Stimulated activated CD8-positive, alpha-beta memory T cell treated with anti-CD3 and anti-CD28 coated beads, Interleukin-2, amount 100 ng/mL, for 1 hour (primary cell): Measurements from ENCODE around the gene PTPRG.

Experiments used
- DNase-seq, 2 donors: peaks; one replicate each; pipeline ENCODE4 v3.0.0-alpha.2; 2020; ENCODE audit warnings: low read depth in 2 of 2

PTPRG gene

DNA sequence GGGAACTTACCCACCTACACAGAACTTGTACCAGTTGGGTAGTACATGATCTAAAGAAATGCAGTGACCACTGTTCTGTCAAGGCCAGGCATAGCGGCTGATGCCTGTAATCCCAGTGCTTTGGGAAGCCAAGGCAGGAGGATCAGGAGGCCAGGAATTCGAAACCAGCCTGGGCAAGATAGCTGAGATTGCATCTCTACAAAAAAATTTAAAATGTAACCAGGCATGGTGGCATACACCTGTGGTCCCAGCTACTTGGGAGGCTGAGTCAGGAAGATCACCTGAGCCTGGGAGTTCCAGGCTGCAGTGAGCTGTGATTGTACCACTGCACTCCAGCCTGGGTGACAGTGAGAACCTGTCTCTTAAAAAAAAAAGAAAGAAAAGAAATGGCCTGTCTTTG is 491.0 kb downstream of the PTPRG start:
- DNase-seq, result no peak

GRCh38 chr3:62056658-62057057 is 495.3 kb downstream of the PTPRG start:
- no peak for DNase-seq

GRCh38 chr3:62057339-62058047 is 496.1 kb downstream of the PTPRG start:
- no peak for DNase-seq

DNA sequence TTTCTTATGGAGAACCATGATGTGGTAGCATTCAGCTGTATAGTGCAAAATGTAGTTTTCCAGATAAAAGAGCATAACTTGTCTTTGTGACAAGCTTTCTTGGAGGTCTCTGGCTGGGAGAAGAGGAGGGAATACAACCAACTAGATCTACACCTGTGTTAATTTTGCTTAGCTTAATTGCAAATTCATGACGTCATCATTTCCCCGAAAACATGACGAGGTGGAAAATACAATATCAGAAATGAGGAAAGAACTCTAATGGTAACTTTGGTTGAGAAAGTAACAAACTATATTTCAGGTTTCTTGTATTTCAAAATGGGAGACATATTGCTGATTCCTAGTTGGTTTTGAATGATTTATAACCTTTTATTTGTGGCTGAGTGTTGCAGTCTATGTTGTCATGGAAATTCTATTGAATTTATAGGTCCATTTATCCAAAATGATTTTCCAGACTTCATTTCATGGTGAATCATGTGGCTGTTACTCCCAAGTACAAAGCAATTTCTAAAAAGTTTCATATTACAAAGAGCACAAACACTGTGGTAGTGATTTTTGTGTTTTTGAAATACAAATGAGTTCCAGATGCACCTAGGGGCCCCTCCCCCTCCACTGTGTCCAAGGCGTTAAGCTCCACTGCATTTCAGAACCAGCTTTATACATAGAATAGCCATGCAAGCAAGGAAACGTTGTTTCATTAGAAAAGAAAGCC is 504.8 kb downstream of the PTPRG start:
- DNase-seq, result no peak

- DNase-seq, result no peak
Measured at GRCh38 chr3:62068337-62068736, 507.0 kb downstream of the PTPRG start.

- no peak for DNase-seq
Measured at GRCh38 chr3:62070891-62071290, 509.5 kb downstream of the PTPRG start.

DNA sequence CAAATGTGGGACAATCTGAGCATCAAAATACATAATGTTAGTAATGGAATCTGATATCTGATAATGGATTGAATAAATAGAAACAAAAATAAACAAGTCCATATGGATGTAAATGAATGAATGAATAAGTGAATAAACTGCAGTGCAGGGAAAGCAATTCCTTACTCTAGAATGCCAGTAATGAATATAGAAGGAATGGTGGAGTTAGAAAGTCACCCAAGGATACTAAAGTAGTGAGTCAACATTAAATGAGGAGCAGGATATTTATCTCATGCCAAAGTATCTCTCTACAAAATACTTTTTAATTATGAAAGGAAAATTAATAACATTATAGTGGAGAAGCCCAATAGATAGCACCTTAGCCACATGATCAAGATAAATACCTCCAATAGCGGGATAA is 511.7 kb downstream of the PTPRG start:
- DNase-seq, result no peak

GRCh38 chr3:62084558-62084957 is 523.2 kb downstream of the PTPRG start:
- DNase-seq, result no peak

DNA sequence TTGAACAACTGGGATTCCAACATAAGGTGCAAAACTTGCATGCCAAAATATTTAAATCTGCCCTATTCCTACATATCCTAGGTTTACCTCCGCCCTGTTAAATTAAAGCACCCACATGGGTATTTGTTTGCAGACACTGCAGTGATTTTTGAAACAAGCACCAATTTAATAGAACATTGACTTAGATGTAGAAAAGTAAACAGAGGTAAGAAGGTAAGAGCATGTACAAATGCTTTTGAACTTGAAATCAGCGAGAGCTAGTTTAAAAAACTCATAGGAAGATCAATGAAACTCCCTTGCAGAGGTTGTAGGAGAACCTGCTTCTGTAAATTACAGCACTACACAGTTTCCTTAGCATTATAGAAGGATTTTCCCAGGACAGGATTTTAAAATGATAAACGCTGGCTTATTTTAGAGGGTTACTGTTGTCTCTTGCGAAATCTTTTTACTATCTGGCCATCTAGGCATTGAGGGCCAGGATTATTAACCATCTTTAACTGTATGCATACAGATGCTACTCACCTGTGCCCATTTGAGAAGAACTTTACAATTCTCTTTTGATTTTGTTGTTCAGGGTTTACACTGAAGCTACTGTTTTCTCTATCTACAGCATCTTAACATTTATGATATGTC is 527.2 kb downstream of the PTPRG start:
- no peak for DNase-seq

DNA sequence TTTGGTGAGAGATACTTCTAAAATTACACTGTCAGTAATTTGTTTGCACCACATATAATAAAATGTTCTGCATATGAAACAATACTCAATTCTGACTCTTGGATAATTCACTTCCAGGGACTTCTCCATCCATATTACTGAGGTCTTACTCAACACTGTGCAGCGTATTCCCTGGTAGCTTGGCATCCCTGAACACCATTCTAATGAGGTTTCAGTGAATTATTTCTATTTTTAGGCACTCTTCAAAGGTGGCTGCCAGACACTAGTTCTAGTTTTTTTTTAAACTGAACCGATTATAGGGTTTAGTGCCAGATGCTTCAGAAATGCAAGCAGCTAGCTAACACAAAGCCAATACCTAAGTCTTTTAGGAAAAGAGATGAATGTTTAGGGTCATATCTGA is 528.7 kb downstream of the PTPRG start:
- DNase-seq, result no peak

- no peak for DNase-seq
Measured at GRCh38 chr3:62090519-62090918, 529.1 kb downstream of the PTPRG start.

- no peak for DNase-seq
Measured at GRCh38 chr3:62093025-62093424, 531.7 kb downstream of the PTPRG start.

DNA sequence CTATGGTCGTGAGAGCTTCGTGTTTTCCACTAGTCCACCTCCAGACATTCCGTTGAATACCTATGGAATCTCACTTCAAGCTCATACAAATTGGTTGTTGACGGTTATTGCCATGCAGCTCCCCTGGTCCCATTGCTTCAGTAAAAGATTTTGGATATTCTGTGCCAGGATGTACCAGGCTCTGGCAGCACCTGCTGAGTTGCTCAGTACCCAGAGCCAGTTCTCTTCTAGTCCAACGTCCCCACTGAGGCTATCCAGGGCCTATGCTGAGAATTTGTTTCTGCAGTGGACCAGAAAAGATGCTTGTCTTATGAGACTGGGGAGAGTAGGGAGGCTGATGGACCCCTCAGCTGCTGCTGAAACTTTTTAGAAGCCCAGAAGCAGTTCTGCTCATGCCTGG is 533.1 kb downstream of the PTPRG start:
- DNase-seq, result no peak

- DNase-seq, result no peak
Measured at GRCh38 chr3:62095080-62095479, 533.7 kb downstream of the PTPRG start.

GRCh38 chr3:62095756-62096155 is 534.4 kb downstream of the PTPRG start:
- no peak for DNase-seq

GRCh38 chr3:62096521-62096920 is 535.1 kb downstream of the PTPRG start:
- DNase-seq, result no peak

DNA sequence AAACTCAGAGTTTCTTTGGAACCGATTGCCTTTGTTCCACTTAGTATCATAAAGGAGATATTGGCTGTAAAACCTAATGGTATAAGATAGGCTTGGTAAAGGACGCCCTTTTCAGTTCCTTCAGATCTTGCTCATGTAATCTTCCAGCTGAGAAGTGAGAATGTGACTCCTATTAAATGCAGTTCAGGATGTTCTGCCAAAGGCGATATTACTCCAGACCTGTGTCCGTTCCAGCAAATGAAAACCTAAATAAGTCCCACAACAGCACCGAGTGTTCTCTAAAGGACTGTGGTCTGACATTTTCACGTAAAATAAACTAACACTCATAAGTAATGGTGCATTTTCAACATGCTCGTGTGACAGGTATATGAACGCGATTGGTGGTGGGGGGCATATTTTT is 535.8 kb downstream of the PTPRG start:
- no peak for DNase-seq

- no peak for DNase-seq
Measured at GRCh38 chr3:62098646-62099365, 537.4 kb downstream of the PTPRG start.

DNA sequence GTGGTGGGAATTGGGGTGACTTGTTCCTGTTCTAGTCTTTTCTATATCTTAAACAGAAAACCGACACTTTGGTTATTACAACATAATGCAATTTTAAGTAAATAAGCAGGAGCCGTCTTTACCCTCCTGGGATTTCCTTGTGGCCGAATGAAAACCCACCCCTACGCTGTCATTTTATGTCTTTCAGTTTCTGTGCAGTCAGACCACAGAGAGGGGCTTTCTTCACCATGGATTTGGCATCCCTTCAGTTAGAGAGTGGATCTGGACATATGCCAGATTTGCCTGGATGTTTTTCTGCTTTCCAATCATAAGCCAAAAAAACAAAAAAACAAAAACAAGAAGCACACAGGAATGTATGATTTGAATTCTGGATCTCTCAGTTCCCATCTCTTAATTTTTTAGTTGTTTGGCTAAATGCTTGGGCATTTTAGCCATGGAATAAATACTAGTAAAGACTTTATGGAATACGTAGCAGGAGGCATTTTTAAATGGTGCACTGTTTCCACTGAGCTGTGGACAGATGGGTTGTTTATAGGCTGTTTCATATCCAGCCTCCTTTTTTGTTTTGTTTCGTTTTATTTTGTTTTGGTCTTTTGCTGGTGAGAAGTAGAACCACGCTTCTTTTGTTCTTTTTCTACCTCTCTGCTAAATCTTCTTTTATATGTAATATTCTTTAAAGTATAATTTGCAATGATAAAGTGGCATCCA is 539.1 kb downstream of the PTPRG start:
- no peak for DNase-seq

DNA sequence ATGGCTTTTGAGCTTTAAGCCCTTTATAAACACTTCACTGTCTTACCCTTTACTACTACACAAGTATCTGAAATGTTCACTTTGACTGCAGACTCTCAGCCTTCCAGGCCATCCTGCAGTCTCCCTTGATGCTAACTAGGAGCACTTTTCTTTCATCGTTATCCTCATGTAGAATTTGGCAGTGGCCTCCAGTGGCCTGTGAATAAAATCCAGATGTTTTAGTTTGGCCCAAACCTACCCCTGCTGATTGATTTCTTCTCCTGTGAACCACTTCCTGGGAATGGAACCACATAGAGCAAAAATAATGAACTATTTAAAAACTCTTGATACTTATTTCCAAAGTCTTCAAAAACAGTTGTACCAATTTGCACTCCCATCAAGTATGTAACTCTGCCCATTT is 540.1 kb downstream of the PTPRG start:
- no peak for DNase-seq

DNA sequence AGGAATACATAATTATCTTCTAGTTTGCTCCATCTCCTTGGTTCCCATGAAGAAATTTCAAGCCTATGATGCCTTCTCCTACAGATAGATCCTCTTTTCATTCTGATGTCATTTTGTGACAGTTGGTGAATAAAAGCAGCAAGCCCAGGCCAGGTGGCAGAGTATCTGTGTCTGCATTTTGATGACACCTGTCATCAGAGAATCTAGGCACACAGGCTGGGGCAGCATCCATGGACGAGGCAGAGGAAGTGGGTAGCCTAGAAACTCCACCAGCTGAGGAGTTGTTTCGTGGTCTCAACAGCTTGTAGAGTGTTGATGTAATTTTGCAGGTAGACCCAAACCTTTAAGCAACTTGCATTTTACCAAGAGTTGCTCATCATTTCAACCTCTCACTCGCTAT is 542.2 kb downstream of the PTPRG start:
- no peak for DNase-seq

GRCh38 chr3:62109534-62109933 is 548.2 kb downstream of the PTPRG start:
- DNase-seq, result no peak
